ENCODE data around the gene MPHOSPH9. TPM values are rescaled to one million over a fixed set of nuclear protein-coding genes. Genes with fewer than 3 reads are reported as not detected.

The MPHOSPH9 gene, protein sequence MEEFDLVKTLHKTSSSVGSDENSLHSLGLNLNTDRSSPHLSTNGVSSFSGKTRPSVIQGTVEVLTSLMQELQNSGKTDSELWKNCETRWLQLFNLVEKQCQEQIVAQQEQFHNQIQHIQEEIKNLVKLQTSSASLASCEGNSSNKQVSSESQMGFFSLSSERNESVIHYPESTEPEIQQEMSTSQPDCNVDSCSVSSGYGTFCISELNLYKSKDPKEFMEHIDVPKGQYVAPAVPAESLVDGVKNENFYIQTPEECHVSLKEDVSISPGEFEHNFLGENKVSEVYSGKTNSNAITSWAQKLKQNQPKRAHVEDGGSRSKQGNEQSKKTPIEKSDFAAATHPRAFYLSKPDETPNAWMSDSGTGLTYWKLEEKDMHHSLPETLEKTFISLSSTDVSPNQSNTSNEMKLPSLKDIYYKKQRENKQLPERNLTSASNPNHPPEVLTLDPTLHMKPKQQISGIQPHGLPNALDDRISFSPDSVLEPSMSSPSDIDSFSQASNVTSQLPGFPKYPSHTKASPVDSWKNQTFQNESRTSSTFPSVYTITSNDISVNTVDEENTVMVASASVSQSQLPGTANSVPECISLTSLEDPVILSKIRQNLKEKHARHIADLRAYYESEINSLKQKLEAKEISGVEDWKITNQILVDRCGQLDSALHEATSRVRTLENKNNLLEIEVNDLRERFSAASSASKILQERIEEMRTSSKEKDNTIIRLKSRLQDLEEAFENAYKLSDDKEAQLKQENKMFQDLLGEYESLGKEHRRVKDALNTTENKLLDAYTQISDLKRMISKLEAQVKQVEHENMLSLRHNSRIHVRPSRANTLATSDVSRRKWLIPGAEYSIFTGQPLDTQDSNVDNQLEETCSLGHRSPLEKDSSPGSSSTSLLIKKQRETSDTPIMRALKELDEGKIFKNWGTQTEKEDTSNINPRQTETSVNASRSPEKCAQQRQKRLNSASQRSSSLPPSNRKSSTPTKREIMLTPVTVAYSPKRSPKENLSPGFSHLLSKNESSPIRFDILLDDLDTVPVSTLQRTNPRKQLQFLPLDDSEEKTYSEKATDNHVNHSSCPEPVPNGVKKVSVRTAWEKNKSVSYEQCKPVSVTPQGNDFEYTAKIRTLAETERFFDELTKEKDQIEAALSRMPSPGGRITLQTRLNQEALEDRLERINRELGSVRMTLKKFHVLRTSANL
- 10 to 100 TPM; 35.9 to 42.3 (median 37.5) TPM for total RNA-seq

DNA sequence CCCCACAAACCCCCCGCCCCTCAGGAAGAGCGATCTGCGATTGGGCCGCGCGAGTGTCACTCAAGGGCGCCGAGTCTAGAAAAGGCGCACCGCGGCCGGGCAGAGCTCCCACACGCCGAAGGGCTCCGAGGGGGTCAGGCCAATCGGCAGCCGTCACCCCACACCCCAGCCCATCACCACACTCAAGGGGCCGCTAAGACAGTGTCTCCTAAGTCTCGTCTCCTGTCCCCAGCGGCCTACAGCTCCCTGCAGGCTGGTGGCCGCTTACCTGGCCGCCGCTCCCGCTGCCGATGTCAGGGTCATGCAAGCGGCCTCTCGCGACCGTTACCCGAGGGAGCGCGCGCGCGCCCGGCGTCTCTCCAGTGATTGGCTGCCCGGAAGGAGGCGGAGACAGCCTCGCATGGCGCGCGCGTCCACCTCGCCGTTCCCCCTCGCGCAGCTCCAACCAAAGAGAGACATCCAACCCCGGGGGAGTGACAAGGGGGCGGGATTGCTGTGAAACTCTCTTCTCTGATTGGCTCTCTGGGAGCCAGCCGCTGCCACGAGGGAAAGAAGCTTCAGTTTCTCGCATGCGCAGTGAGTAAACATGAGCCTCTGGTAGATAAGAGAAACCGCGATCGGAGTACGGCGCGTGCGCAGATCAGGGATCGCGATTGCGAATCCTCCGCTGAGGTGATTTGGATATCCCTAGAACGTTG, at the start of gene MPHOSPH9, which contains the start of gene MTRFR:
TSS of gene MPHOSPH9 (minus strand) at position 335 of the 698 bp plus-strand sequence. CDS start 2,777 bp downstream, outside the sequence.
TSS of gene MTRFR (plus strand) at position 630 of the 698 bp plus-strand sequence. CDS start 20,239 bp downstream, outside the sequence.
- Mint-ChIP-seq H3K9me3 (no peaks in the 10 kb centered on the region), H3K4me3 (peak within 1 kb of the TSS; percentile 99), H3K27me3 (ENCODE audit: low read depth) (no peaks in the 10 kb centered on the region), H3K4me1 (ENCODE audit: low read depth) (peaks cover 70% of the 10 kb centered on the region), H3K36me3 (ENCODE audit: insufficient read depth) (peaks cover 10% of the 10 kb centered on the region)
- DNase-seq, result peak; percentile 97
- ATAC-seq, result peak; percentile 92 to 93

- H3K27me3 Mint-ChIP-seq (ENCODE audit: low read depth), result no peaks in the 10 kb centered on the region
- peaks cover 4% of the 10 kb centered on the region for H3K4me1 Mint-ChIP-seq (ENCODE audit: low read depth)
- ATAC-seq (no peak), DNase-seq (no peak)
- no peaks in the 10 kb centered on the region for H3K9me3 Mint-ChIP-seq
- H3K36me3 Mint-ChIP-seq (ENCODE audit: insufficient read depth), result no peaks in the 10 kb centered on the region
- no peak overlapping the region for H3K4me3 Mint-ChIP-seq
Measured at GRCh38 chr12:123282111-123282510, 49.2 kb upstream of the MPHOSPH9 start.

DNA sequence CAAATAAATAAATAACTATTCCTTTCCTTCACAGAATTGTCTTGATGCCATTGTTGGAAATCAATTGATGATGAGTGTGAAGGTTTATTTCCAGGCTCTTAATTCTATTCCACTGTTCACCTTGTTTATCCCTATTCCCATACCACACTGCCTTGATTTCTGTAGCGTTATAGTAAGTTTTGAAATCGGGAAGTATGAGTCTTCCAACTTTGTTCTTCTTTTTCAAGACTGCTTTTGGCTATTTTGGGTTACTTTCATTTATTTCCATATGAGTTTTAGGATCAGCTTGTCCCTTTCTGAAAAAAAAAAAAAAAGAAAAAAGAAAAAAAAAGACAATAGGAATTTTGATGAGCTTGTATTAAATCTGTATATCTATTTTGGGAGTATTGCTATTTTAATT, 48.0 kb upstream of the MPHOSPH9 start:
- DNase-seq, result no peak
- no peak for ATAC-seq
- Mint-ChIP-seq H3K9me3 (no peaks in the 10 kb centered on the region), H3K36me3 (ENCODE audit: insufficient read depth) (no peaks in the 10 kb centered on the region), H3K27me3 (ENCODE audit: low read depth) (no peaks in the 10 kb centered on the region), H3K4me1 (ENCODE audit: low read depth) (peaks cover 4% of the 10 kb centered on the region), H3K4me3 (no peak overlapping the region)

DNA sequence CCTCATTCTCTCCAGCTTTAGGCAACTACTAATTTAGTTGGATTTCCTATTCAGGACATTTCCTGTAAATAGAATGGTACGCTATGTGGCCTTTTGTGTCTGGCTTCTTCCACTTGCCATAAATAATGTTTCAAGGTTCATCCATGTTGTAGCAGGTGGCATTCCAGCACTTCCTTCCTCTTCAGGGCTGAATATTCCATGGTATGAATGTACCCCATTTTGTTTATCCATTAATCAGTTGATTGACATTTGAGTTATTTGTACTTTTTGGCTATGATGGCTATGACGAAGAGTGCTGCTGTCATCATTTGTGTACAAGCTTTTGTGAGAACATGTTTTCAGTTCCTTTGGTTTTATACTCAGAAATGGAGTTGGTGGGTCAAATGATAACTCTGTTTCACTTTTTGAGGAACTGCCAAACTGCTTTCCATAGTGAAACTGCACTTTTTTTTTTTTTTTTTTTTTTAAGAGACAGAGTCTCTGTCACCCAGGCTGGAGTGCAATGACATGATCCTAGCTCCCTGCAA, 45.2 kb upstream of the MPHOSPH9 start:
- Mint-ChIP-seq H3K4me3 (no peak overlapping the region), H3K36me3 (ENCODE audit: insufficient read depth) (no peaks in the 10 kb centered on the region), H3K4me1 (ENCODE audit: low read depth) (peaks cover 4% of the 10 kb centered on the region), H3K27me3 (ENCODE audit: low read depth) (no peaks in the 10 kb centered on the region), H3K9me3 (no peaks in the 10 kb centered on the region)
- DNase-seq, result no peak
- peak; percentile 73 to 89 for ATAC-seq

GRCh38 chr12:123273166-123273565, 40.2 kb upstream of the MPHOSPH9 start:
- peaks cover 1% of the 10 kb centered on the region for H3K27me3 Mint-ChIP-seq (ENCODE audit: low read depth)
- no peak for ATAC-seq
- peak overlapping the region; percentile 12 for H3K4me3 Mint-ChIP-seq
- H3K36me3 Mint-ChIP-seq (ENCODE audit: insufficient read depth), result no peaks in the 10 kb centered on the region
- peaks cover 24% of the 10 kb centered on the region for H3K4me1 Mint-ChIP-seq (ENCODE audit: low read depth)
- no peaks in the 10 kb centered on the region for H3K9me3 Mint-ChIP-seq
- DNase-seq, result no peak

DNA sequence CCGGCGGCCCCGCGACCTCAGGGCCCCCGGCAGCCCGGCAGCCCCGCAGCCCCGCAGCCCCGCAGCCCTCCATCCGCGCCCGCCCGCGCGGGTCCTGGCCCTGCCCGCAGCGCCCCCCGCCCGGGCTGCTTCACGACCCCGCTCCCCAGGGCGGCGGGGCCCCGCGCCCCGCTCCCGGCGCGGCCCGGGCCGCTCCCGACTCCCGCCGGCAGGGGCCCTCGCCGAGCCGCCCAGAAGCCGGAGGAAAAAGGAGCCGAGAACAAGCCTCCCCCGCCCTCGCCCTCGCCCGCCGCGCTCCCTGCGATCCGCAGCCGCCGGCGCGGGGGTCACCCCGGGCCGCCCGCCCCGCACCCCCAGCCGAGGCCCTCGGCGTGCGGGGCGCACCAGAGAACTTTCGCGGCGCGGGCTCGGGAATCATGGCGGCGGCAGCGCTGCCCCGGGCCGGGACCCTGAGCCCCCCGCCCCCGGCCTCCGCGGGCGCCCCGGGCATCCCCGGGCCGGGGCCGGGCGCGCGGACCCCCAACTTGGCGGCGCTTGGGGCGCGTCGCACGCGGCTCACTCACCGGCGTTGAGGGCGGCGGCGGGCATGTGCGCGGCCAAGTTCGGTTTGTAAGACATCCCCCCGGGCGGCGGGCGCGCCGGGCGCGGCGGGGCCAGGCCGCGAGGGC, 38.2 kb upstream of the MPHOSPH9 start:
- Mint-ChIP-seq H3K27me3 (ENCODE audit: low read depth) (peaks cover 1% of the 10 kb centered on the region), H3K4me3 (peak overlapping the region; percentile 83), H3K36me3 (ENCODE audit: insufficient read depth) (no peaks in the 10 kb centered on the region), H3K4me1 (ENCODE audit: low read depth) (peaks cover 25% of the 10 kb centered on the region), H3K9me3 (no peaks in the 10 kb centered on the region)
- ATAC-seq (peak; percentile 81 to 85), DNase-seq (peak; percentile 71)

GRCh38 chr12:123270214-123271000, 37.5 kb upstream of the MPHOSPH9 start:
- ATAC-seq, result peak in 1 of 2 donors; percentile 7
- DNase-seq, result no peak
- no peaks in the 10 kb centered on the region for H3K9me3 Mint-ChIP-seq
- H3K4me1 Mint-ChIP-seq (ENCODE audit: low read depth), result peaks cover 25% of the 10 kb centered on the region
- peaks cover 1% of the 10 kb centered on the region for H3K27me3 Mint-ChIP-seq (ENCODE audit: low read depth)
- peak overlapping the region; percentile 83 for H3K4me3 Mint-ChIP-seq
- no peaks in the 10 kb centered on the region for H3K36me3 Mint-ChIP-seq (ENCODE audit: insufficient read depth)

DNA sequence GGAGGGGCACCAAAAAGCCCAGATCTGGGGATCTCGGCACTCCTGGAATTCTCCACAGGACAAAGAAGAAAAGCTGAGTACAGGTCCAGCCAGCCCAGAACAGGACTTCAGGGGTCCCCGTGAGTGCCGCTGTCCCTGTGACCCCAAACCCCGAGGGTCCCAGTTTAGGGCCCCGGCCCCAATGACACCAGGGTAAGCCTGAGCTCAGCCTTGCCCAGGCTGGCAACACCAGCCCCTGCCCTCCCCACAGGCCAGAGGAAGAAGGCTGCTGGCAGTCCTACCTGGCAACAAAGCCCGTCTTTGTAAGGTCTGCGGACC, 36.9 kb upstream of the MPHOSPH9 start:
- Mint-ChIP-seq H3K36me3 (ENCODE audit: insufficient read depth) (no peaks in the 10 kb centered on the region), H3K27me3 (ENCODE audit: low read depth) (peaks cover 1% of the 10 kb centered on the region), H3K4me3 (peak overlapping the region; percentile 83), H3K9me3 (no peaks in the 10 kb centered on the region), H3K4me1 (ENCODE audit: low read depth) (peaks cover 25% of the 10 kb centered on the region)
- no peak for ATAC-seq
- DNase-seq, result no peak

- DNase-seq (no peak), ATAC-seq (peak; percentile 3 to 5)
- Mint-ChIP-seq H3K4me1 (ENCODE audit: low read depth) (peaks cover 25% of the 10 kb centered on the region), H3K36me3 (ENCODE audit: insufficient read depth) (no peaks in the 10 kb centered on the region), H3K27me3 (ENCODE audit: low read depth) (peaks cover 1% of the 10 kb centered on the region), H3K4me3 (peak overlapping the region; percentile 83), H3K9me3 (no peaks in the 10 kb centered on the region)
Measured at GRCh38 chr12:123269395-123269892, 36.5 kb upstream of the MPHOSPH9 start.

GRCh38 chr12:123268850-123269249, 35.9 kb upstream of the MPHOSPH9 start:
- peaks cover 25% of the 10 kb centered on the region for H3K4me1 Mint-ChIP-seq (ENCODE audit: low read depth)
- peaks cover 1% of the 10 kb centered on the region for H3K27me3 Mint-ChIP-seq (ENCODE audit: low read depth)
- H3K36me3 Mint-ChIP-seq (ENCODE audit: insufficient read depth), result no peaks in the 10 kb centered on the region
- ATAC-seq, result no peak
- H3K4me3 Mint-ChIP-seq, result peak overlapping the region; percentile 53
- H3K9me3 Mint-ChIP-seq, result no peaks in the 10 kb centered on the region
- DNase-seq, result no peak

- DNase-seq, result no peak
- H3K9me3 Mint-ChIP-seq, result no peaks in the 10 kb centered on the region
Measured at GRCh38 chr12:123267991-123268843, 35.3 kb upstream of the MPHOSPH9 start.

More at GRCh38 chr12:123267991-123268843, 35.3 kb upstream of the MPHOSPH9 start:
- Mint-ChIP-seq H3K36me3 (ENCODE audit: insufficient read depth) (no peaks in the 10 kb centered on the region), H3K27me3 (ENCODE audit: low read depth) (peaks cover 1% of the 10 kb centered on the region), H3K4me3 (no peak overlapping the region), H3K4me1 (ENCODE audit: low read depth) (peaks cover 25% of the 10 kb centered on the region)
- no peak for ATAC-seq
